HG02588 (cell line): ENCODE data around the gene CCDC124.
A peak's percentile ranks its signal among the peaks of the same experiment; 100 is the strongest.

Experiments
- ATAC-seq: cut with Tn5 transposase; IDR thresholded peaks from one replicate; pipeline ENCODE4 v1.9.1; 2021; ENCODE audit warnings: mild to moderate bottlenecking, moderate library complexity; ENCODE audit not compliant: unreplicated experiment

CCDC124 gene

GRCh38 chr19:17933414-17934129 is 757 bp downstream of the CCDC124 start:
- no peak for ATAC-seq

GRCh38 chr19:17936379-17936778 is 3.6 kb downstream of the CCDC124 start:
- no peak for ATAC-seq

- ATAC-seq: no peak
These were observed 4.6 kb downstream of the CCDC124 start for GRCh38 chr19:17937371-17937900.

GRCh38 chr19:17938092-17938845 is 5.5 kb downstream of the CCDC124 start:
- ATAC-seq: no peak

- no peak for ATAC-seq
These were observed 9.4 kb downstream of the CCDC124 start for GRCh38 chr19:17942181-17942580.

GRCh38 chr19:17942582-17943273 is 9.9 kb downstream of the CCDC124 start:
- no peak for ATAC-seq

- ATAC-seq: no peak
These were observed 10.7 kb downstream of the CCDC124 start for GRCh38 chr19:17943274-17944221.

- no peak for ATAC-seq
These were observed 11.5 kb downstream of the CCDC124 start for GRCh38 chr19:17944301-17944700.

- peak; percentile 19 for ATAC-seq
These were observed 14.4 kb downstream of the CCDC124 start for GRCh38 chr19:17946965-17947784.

- peak; percentile 54 for ATAC-seq
These were observed 15.1 kb downstream of the CCDC124 start for GRCh38 chr19:17947815-17948513.

GRCh38 chr19:17948514-17948900 is 15.7 kb downstream of the CCDC124 start:
- no peak for ATAC-seq

- ATAC-seq: no peak
These were observed 16.4 kb downstream of the CCDC124 start for GRCh38 chr19:17948931-17949930.

GRCh38 chr19:17949956-17950309 is 17.1 kb downstream of the CCDC124 start:
- ATAC-seq: no peak

- ATAC-seq: no peak
These were observed 17.7 kb downstream of the CCDC124 start for GRCh38 chr19:17950310-17951156.

GRCh38 chr19:17951157-17951989 is 18.6 kb downstream of the CCDC124 start:
- ATAC-seq: no peak
